GM19324 (cell line): Measurements from ENCODE around the gene ITGB2.

Source experiments
- ATAC-seq: cut with Tn5 transposase; IDR thresholded peaks from one replicate; pipeline ENCODE4 v1.9.1; 2021; ENCODE audit warnings: mild to moderate bottlenecking, moderate library complexity; ENCODE audit not compliant: unreplicated experiment, low FRiP score

ITGB2 gene

GRCh38 chr21:44955798-44956175 lies 35.1 kb upstream of the ITGB2 start:
- no peak for ATAC-seq

GRCh38 chr21:44955141-44955797 lies 34.6 kb upstream of the ITGB2 start:
- no peak for ATAC-seq

GRCh38 chr21:44954281-44954771 lies 33.6 kb upstream of the ITGB2 start:
- no peak for ATAC-seq

GRCh38 chr21:44953628-44954021 lies 32.9 kb upstream of the ITGB2 start:
- no peak for ATAC-seq

- ATAC-seq, result no peak
Measured at GRCh38 chr21:44952929-44953627, 32.4 kb upstream of the ITGB2 start.

- ATAC-seq, result no peak
Measured at GRCh38 chr21:44952116-44952928, 31.6 kb upstream of the ITGB2 start.

- ATAC-seq, result no peak
Measured at GRCh38 chr21:44951186-44951915, 30.7 kb upstream of the ITGB2 start.

- ATAC-seq, result no peak
Measured at GRCh38 chr21:44950351-44950750, 29.7 kb upstream of the ITGB2 start.

GRCh38 chr21:44949779-44950198 lies 29.1 kb upstream of the ITGB2 start:
- ATAC-seq, result peak; percentile 59

- peak; percentile 12 for ATAC-seq
Measured at GRCh38 chr21:44949161-44949778, 28.6 kb upstream of the ITGB2 start.

GRCh38 chr21:44948426-44949120 lies 27.9 kb upstream of the ITGB2 start:
- ATAC-seq, result no peak

- ATAC-seq, result no peak
Measured at GRCh38 chr21:44947930-44948331, 27.2 kb upstream of the ITGB2 start.

GRCh38 chr21:44947111-44947929 lies 26.6 kb upstream of the ITGB2 start:
- no peak for ATAC-seq

- no peak for ATAC-seq
Measured at GRCh38 chr21:44946254-44947041, 25.7 kb upstream of the ITGB2 start.

- no peak for ATAC-seq
Measured at GRCh38 chr21:44944596-44944995, 23.9 kb upstream of the ITGB2 start.

- ATAC-seq, result no peak
Measured at GRCh38 chr21:44943686-44944550, 23.2 kb upstream of the ITGB2 start.
